Measurements from ENCODE around the gene COL4A2.

Gene COL4A2

DNA sequence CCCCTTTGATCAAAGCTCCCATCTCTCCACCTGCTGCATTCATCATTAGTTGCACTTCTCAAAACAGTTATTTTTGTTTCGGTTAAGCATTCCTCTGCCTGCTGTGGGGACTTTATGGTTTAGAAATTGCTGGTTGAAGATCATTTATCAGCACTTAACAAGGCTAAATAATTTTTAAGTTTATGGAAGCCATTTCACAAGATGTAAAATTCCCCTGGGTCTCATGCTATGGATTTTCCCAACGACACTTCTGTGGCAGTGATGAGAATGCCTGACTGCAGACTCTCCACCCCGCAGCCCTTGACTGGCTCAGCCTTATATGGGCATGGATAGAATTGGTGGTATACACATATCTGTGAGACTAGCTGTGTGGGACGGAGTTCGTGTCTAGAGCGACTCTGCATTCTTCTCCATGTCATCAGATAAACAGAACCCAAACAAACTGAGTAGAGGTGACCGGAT lies 52.8 kb downstream of the COL4A2 start:
- TF ChIP-seq POLR2AphosphoS5 (IDR thresholded peaks at IDR 0.05; ENCODE audit: low read depth, low read length) (no peak), TAF1 (IDR thresholded peaks at IDR 0.05; ENCODE audit: borderline replicate concordance, low read depth, low read length) (no peak), POLR2A (IDR thresholded peaks at IDR 0.05; ENCODE audit: low read depth, low read length) (no peak)
- FAIRE-seq (no peak), DNase-seq (ENCODE audit: insufficient read length) (no peak)

DNA sequence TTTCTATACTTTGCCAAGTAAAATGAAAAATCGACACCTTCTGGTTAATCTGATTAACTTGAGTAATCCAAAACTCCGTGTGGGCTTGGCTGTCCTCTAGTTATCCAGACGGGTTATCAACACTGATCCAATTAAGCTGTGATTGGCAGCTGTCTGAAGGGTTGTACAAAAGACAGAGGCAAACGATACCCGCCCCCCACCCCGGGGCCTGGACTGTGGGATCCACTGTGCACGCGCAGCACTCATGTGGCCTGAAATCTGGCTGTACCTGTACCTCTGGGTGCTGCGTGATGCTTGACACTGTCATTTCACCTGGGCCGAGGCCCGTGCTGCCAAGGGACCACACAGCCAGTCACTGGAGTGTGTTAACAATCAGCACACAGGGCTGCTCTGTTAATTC lies 53.5 kb downstream of the COL4A2 start:
- TF ChIP-seq TAF1 (IDR thresholded peaks at IDR 0.05; ENCODE audit: borderline replicate concordance, low read depth, low read length) (no peak), POLR2A (IDR thresholded peaks at IDR 0.05; ENCODE audit: low read depth, low read length) (no peak), POLR2AphosphoS5 (IDR thresholded peaks at IDR 0.05; ENCODE audit: low read depth, low read length) (no peak)
- DNase-seq (ENCODE audit: insufficient read length) (no peak), FAIRE-seq (no peak)

DNA sequence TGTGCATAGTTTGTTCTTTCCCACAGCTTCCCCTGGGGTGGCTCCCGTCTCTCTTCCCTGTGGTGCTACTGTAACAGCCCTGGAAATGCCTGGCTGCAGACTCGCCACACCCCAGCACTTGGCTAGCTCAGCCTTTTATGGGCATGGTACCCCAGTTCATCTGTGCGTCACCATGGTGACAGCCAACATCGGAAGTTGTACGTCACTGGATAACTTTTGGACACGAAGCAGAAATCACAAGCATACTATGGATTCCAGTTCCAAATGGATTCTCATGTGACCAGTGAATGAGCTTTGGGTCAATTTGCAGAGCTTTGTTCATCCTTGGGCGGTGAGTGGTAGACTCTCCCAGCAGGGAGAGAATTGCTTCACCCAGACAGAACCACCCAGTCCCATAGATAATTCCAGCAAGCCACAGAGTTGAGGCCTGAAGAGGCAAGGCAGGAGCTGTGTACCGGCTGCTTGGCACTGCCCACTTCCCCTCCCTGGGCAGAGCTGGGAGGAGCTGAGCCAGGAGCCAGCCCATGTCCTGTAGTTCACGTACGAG lies 54.4 kb downstream of the COL4A2 start:
- no peak for FAIRE-seq
- TF ChIP-seq POLR2AphosphoS5 (IDR thresholded peaks at IDR 0.05; ENCODE audit: low read depth, low read length) (no peak), POLR2A (IDR thresholded peaks at IDR 0.05; ENCODE audit: low read depth, low read length) (no peak), TAF1 (IDR thresholded peaks at IDR 0.05; ENCODE audit: borderline replicate concordance, low read depth, low read length) (no peak)
- DNase-seq (ENCODE audit: insufficient read length), result no peak

DNA sequence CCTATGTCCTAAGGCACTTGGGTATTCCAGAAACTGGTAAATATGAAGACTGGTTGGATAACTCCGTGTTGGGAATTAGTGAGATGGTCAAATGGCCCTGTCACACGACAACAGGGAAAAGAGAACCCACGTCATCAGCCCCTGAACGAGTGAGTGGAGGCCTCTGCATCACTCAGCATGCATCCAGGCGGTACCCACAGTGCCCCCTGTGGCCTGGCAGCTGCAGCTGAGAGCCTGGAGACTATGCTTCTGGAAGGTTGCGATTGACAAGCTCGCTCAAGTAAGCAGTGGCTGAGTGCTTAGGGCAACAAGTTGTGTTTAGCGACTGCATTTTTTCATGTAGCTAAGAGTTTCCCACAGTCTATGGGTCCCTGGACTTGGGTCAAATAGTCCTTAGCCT lies 55.9 kb downstream of the COL4A2 start:
- DNase-seq (ENCODE audit: insufficient read length) (no peak), FAIRE-seq (no peak)
- no peak for TF ChIP-seq POLR2A (IDR thresholded peaks at IDR 0.05; ENCODE audit: low read depth, low read length)
- TF ChIP-seq POLR2AphosphoS5 (IDR thresholded peaks at IDR 0.05; ENCODE audit: low read depth, low read length), result no peak
- no peak for TF ChIP-seq TAF1 (IDR thresholded peaks at IDR 0.05; ENCODE audit: borderline replicate concordance, low read depth, low read length)

DNA sequence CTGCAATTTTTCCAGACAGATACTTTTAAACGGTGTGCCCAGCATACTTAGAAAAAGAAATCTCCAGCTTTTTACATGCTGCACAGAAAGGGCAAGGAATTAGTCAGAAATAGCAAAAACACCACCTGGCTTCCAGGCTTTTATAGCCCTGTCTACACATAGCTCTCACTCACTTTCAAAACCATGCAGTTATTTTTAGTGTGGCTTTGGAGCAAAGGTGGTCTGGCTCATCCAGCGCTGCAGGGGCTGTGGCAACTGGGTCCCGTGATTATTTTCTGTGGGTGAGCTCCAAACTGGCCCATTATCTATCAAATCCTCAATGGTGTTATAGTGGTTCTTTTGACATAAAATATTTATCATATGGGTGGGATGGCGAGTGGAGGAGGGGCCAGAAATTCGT lies 57.0 kb downstream of the COL4A2 start:
- TF ChIP-seq POLR2A (IDR thresholded peaks at IDR 0.05; ENCODE audit: low read depth, low read length), result no peak
- no peak for TF ChIP-seq TAF1 (IDR thresholded peaks at IDR 0.05; ENCODE audit: borderline replicate concordance, low read depth, low read length)
- TF ChIP-seq POLR2AphosphoS5 (IDR thresholded peaks at IDR 0.05; ENCODE audit: low read depth, low read length), result no peak
- FAIRE-seq (no peak), DNase-seq (ENCODE audit: insufficient read length) (no peak)

DNA sequence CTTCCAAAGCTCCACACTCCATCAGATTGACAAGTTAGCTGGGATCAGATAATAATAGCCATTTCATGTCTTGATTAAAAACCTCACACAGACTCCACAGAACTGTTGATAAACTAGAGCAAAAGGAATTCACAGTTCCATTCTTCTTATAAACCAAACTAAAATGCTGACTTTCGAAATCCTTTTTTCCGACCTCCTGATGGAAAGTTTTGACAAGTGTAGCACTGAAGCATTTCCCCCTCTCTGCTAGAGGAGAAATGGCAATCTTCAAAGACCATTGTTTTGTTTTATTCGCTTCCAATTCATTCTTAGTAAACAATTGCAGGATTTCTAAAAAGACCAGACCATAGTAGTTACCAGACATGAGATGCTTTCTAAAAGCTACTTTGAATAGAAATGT lies 58.8 kb downstream of the COL4A2 start:
- DNase-seq (ENCODE audit: insufficient read length), result no peak
- TF ChIP-seq TAF1 (IDR thresholded peaks at IDR 0.05; ENCODE audit: borderline replicate concordance, low read depth, low read length), result no peak
- no peak for FAIRE-seq

DNA sequence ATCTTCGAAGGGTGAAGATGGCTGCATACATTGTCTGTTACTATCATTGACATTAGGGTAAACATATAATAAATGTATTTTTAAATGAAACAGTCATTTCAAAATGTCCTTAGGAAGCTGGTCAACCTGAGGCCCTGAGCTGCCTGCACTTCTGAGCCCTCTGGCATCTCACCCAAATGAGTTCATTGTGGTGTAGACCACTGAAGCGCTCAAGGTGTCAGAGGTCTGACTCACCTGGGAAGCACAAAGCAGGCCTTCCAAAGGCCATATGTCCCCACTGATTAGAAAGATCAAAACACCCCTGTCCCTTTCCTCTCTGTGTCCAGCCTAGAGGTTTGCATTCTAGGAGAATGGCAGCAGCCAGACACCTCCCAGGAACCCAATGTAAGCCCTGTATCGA lies 59.6 kb downstream of the COL4A2 start:
- no peak for TF ChIP-seq POLR2A (IDR thresholded peaks at IDR 0.05; ENCODE audit: low read depth, low read length)
- no peak for TF ChIP-seq POLR2AphosphoS5 (IDR thresholded peaks at IDR 0.05; ENCODE audit: low read depth, low read length)
- no peak for TF ChIP-seq TAF1 (IDR thresholded peaks at IDR 0.05; ENCODE audit: borderline replicate concordance, low read depth, low read length)
- DNase-seq (ENCODE audit: insufficient read length) (no peak), FAIRE-seq (no peak)

DNA sequence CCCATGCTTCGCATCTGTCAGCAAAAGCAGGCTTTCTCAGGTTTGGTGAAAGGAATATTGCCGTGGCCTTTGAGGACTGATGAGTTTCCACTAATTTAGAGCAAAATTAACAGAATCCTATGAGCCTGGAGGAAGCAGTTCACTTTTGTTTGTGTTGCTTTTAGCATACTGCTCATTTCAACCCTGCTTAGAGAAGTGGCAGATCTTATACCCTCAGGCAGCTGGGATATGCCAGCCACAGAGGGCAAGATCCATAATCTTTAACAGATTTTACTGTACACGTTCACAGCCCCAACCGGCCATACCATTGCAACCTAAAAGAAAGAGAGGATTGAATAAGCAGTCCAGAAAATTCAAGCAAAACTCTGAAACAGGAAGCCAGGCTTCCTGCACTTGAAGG lies 60.5 kb downstream of the COL4A2 start:
- no peak for TF ChIP-seq POLR2A (IDR thresholded peaks at IDR 0.05; ENCODE audit: low read depth, low read length)
- no peak for TF ChIP-seq TAF1 (IDR thresholded peaks at IDR 0.05; ENCODE audit: borderline replicate concordance, low read depth, low read length)
- TF ChIP-seq POLR2AphosphoS5 (IDR thresholded peaks at IDR 0.05; ENCODE audit: low read depth, low read length), result no peak
- FAIRE-seq (no peak), DNase-seq (ENCODE audit: insufficient read length) (no peak)

DNA sequence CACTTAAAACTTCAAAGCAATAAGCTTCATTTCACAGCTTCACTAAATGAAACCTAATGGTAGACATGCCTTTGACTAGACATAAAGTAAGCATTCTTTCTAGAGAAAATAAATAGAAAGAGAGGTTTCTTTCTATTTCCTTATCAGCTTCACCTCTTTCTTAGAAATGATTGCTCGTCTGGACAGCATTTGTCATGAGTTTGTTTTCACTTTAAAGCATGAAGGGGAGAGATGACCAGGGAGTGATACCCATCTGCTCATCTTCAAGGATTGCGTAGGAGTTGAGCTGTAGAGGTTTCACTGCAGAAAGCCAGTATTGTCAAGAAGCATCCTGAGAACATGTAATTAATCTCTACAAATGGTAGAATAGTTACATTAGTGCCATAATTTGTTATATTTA lies 61.3 kb downstream of the COL4A2 start:
- DNase-seq (ENCODE audit: insufficient read length) (no peak), FAIRE-seq (no peak)
- TF ChIP-seq TAF1 (IDR thresholded peaks at IDR 0.05; ENCODE audit: borderline replicate concordance, low read depth, low read length) (no peak), POLR2AphosphoS5 (IDR thresholded peaks at IDR 0.05; ENCODE audit: low read depth, low read length) (no peak), POLR2A (IDR thresholded peaks at IDR 0.05; ENCODE audit: low read depth, low read length) (no peak)

DNA sequence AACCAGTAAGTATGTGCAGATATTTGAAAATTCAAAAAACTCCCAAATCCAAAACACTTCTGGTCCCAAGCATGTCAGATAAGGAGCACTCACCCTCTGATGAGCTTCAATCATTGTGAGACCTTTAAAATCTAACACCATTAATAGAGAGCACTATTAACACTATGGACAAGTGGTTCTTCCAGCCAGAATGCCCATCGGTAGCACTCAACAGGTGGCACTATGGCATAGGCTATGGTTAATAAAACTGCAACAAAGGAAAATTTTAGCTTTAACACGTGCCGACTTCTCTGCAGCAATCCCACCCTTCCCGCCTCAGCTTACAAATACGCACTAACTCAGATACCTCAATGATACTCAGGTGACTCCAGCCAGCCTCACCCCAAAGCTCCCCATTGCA lies 62.3 kb downstream of the COL4A2 start:
- FAIRE-seq, result no peak

DNA sequence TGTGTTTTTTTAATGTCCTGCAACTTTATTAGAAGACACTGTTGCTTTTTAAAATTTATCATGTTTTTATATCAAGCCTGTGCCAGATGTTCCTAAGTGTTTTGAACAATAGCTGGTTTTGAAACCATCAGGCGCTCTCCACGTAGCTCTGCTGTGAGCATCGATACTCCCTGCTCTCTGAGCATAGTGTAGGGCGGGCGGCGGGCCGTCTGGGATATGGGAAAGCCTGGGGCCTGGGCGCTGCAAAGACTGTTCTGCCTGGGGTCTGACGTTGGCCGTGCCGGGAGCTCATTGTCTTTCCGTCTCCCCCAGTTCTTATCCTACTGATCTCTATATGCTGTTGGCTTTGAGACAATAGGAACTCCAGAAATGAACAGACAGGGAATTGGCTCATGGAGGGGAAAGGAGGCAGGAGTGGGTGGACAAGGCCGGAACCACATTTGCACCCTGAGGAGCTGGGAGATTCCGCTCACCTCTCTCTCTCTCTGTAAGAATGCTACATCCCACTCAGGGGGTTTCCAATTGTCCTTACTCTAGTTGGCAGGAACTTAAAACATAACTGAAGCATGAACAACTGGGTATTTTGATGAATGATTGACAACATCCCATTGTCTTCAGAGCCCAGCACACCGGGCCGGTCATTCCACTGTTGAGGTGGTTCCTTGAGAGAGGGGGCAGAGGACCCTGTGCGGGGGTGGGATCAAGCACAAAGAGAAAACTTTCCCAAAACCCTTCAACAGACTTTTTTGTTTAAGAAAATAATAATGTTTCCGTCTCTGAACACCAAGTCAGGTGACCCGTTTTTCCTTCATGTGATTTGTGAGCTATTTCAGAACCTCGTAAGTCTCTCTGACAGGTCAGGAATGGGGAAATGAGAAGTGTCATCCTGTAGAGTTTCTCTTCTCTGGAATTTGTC lies 64.7 kb downstream of the COL4A2 start:
- no peak for FAIRE-seq
- no peak for DNase-seq (ENCODE audit: insufficient read length)
- TF ChIP-seq POLR2A (IDR thresholded peaks at IDR 0.05; ENCODE audit: low read depth, low read length) (no peak), POLR2AphosphoS5 (IDR thresholded peaks at IDR 0.05; ENCODE audit: low read depth, low read length) (no peak), TAF1 (IDR thresholded peaks at IDR 0.05; ENCODE audit: borderline replicate concordance, low read depth, low read length) (no peak)

More for the DNA sequence above, 62.3 kb downstream of the COL4A2 start:
- no peak for DNase-seq (ENCODE audit: insufficient read length)
- TF ChIP-seq POLR2AphosphoS5 (IDR thresholded peaks at IDR 0.05; ENCODE audit: low read depth, low read length) (no peak), POLR2A (IDR thresholded peaks at IDR 0.05; ENCODE audit: low read depth, low read length) (no peak), TAF1 (IDR thresholded peaks at IDR 0.05; ENCODE audit: borderline replicate concordance, low read depth, low read length) (no peak)

DNA sequence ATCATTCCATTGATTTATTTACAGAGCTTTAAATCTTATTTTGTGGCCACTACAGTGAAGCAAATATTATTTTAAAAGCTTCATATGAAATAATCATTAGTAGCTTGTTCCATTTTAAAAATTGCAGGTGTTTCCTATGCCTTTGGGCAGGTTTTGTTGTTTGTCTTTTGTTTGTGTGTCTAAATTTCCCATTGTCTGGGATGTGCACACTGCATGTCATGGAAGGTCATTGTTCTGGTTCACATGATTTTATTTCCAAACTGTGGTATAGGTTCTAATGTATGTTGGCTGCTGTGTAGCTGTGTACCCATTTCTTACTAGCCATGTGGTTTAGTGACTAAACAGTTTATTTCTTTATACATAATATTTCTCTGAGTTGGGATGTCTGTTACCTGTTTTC lies 65.6 kb downstream of the COL4A2 start:
- DNase-seq (ENCODE audit: insufficient read length) (no peak), FAIRE-seq (no peak)
- no peak for TF ChIP-seq TAF1 (IDR thresholded peaks at IDR 0.05; ENCODE audit: borderline replicate concordance, low read depth, low read length)
- no peak for TF ChIP-seq POLR2A (IDR thresholded peaks at IDR 0.05; ENCODE audit: low read depth, low read length)
